ENCODE measurements around the gene C11orf86.

The C11orf86 gene

GRCh38 chr11:67015048-67015447 lies 39.9 kb downstream of the C11orf86 start:
- TF ChIP-seq CTCF (conservative IDR thresholded peaks at IDR 0.05; ENCODE audit: low read depth, low read length): no peak
- no peak for DNase-seq (ENCODE audit: low read depth)
- H3K4me3 ChIP-seq (ENCODE audit: low read depth, low read length): no peak overlapping the region

DNA sequence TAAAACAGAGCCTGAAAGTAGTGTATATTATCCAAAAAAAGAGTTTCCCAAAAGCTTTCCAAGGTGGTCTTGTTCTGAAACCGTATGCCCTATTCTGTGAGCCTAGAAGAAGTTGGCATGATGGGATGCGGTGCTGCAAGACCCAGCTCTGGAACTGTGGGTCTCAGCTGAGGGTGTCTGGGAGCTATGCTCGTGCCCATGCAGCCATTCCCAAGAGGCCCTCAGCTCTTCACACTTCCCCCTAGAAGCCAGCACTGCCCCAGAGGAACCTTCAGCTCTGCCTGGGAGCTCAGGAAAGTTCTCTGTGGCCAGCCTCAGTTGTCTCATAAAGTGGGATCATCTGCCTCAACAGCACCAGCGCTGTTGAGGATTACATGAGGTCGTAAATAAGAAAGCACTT lies 41.4 kb downstream of the C11orf86 start:
- TF ChIP-seq CTCF (conservative IDR thresholded peaks at IDR 0.05; ENCODE audit: low read depth, low read length): no peak
- no peak for DNase-seq (ENCODE audit: low read depth)
- no peak overlapping the region for H3K4me3 ChIP-seq (ENCODE audit: low read depth, low read length)

- no peak overlapping the region for H3K4me3 ChIP-seq (ENCODE audit: low read depth, low read length)
- no peak for DNase-seq (ENCODE audit: low read depth)
- no peak for TF ChIP-seq CTCF (conservative IDR thresholded peaks at IDR 0.05; ENCODE audit: low read depth, low read length)
Measured at GRCh38 chr11:67020949-67021348, 45.8 kb downstream of the C11orf86 start.

DNA sequence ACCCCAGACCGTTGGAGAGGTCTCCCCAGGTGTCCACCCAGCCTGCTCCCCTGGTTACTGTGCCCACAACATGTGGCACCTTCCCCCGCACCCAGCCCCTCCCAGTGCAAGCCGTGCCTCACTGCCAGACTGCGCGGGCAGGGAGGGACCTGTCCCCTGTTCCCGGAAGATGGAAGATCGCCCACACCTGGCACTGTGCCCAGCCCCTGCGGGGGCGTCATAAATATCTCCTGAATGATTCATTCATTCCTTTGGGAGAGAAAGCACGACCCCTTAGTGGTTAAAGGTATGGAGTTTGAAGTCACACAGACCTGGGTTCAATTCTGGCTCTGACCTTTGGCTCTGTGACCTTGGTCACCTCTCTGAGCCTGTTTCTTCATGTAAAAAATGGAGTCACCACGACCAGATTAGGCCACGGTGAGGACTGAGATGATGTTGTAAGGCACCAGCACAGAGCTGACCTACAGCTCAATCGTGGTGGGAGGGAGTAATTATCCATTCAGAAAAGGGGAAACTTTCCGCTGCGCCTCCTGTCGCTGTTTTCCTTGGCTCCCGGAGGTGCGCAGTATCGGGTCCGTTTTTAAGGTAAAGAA lies 47.3 kb downstream of the C11orf86 start:
- peak; percentile 61 for DNase-seq (ENCODE audit: low read depth)
- H3K4me3 ChIP-seq (ENCODE audit: low read depth, low read length): peak overlapping the region; percentile 57
- TF ChIP-seq CTCF (conservative IDR thresholded peaks at IDR 0.05; ENCODE audit: low read depth, low read length): no peak

DNA sequence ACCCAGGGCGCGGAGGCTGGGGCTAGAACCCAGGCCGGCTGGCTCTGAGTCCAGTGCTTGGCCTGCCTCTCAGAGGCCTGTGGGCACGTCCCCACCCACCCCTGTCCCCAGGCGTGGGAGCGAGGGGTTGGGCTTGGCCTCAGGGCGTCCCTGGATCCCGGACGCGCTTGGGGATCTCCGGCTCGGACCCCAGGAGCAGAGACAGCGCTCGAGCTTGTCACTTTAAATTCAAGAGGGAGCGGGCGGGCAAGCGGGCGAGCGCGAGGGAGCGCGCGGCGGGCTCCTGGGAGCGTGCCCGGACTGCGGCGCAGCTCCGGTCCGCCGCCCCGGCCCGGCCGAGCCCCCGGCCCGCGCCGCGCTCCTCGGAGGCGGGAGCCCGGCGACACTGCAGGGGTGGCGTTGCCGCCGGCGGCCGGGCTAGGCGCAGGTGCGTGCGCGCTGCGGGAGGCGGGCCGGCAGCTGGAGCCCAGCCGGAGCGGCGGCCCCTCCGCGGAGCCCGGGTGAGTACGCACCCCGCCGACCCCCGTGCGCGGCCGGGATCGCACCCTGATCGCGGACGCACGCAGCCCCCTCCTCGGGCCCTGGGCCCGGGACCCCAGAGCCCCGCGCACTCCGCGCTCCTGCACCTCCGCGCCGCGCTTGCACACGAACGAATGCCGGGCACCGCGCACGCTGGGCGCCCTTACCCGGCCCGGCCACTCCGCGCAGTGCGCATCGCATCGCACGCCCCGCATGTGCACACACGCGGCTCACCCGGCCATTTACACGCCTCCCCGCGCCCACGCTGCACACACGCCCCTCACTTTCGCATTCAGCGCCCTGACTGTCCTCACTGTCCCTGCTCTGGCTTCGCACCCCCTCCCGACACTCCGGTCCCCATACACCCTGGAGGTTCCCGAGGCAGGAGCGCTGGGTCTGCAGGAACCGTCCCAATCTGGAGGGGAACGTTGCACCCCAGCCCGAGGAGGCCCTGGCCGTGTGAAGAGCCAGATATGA lies 48.2 kb downstream of the C11orf86 start, which contains the start of gene SYT12:
Gene SYT12 (plus strand): TSS at position 174 of the 996 bp plus-strand sequence. CDS start 7,011 bp downstream, outside the sequence.
- peak within 1 kb of the TSS; percentile 57 for H3K4me3 ChIP-seq (ENCODE audit: low read depth, low read length)

GRCh38 chr11:67023957-67024353 lies 48.9 kb downstream of the C11orf86 start:
- H3K4me3 ChIP-seq (ENCODE audit: low read depth, low read length): peak overlapping the region; percentile 57
- DNase-seq (ENCODE audit: low read depth): no peak
- TF ChIP-seq CTCF (conservative IDR thresholded peaks at IDR 0.05; ENCODE audit: low read depth, low read length): no peak

More for the DNA sequence above, 48.2 kb downstream of the C11orf86 start, which contains the start of gene SYT12:
- no peak for TF ChIP-seq CTCF (conservative IDR thresholded peaks at IDR 0.05; ENCODE audit: low read depth, low read length)
- DNase-seq (ENCODE audit: low read depth): peak; percentile 25
